Measurements from ENCODE around the gene RYR1.
A peak's percentile ranks its signal among the peaks of the same experiment; 100 is the strongest.
"Not testable (repeated sequence)": the region's sequence is repeated elsewhere in the genome, so short reads cannot be mapped to it uniquely, and the experiment has no call there.

RYR1 gene

DNA sequence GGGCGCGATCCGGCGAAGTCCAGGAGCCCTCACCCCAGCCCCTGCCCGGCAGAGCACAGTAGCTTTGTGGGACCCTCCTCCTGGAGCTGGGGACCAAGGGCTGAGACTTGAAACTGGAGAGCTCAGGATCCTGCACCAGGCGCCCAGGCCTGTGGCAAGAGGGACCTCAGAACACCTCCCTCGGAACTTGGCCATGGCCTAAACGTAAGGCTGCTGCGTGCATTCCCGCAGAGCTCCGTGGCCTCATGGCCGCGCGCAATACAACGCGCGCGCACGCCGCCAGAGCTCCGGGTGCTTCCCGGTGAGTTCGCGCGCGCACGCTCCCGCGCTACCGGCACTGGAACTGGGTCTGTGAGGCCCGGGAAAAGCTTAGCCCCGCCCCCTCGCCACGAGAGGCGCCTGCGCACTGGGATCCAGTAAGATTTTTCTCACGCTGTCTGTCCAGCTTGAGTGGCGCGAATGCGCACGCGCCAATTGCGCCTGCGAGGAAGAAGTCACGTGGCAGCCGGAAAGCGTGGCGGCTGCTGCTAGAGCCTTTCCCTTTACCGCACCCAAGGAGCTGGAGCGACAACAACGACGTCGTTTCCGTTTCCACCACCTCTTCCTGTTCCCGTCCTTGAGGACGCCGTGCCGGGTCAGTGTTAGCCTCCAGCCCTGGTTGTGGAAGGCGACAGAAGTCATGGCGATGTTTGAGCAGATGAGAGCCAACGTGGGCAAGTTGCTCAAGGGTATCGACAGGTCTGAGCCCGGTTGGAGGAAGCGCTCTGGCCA, 185.3 kb downstream of the RYR1 start, which contains the start of gene EIF3K:
Gene EIF3K (plus strand): TSS at position 599 of the 771 bp plus-strand sequence. CDS start 81 bp downstream, at position 680.
- peak within 1 kb of the TSS; percentile 90 to 98 for H3K4me3 ChIP-seq
- no peaks in the 10 kb centered on the region for H3K27me3 ChIP-seq
- H3K27ac ChIP-seq: peak within 1 kb of the TSS; percentile 80 to 83
- intact Hi-C loops (cut with DNase I; ENCODE audit: low total_unique reads): loop anchor here (5.0 to 10.0 kb wide), 2 partner anchors 221 to 286 kb away; no protein-coding TSS in a partner anchor
- peaks cover 31 to 36% (median 31%) of the 10 kb centered on the region in 3 donors for H3K36me3 ChIP-seq
- TF ChIP-seq, protein P1, sequence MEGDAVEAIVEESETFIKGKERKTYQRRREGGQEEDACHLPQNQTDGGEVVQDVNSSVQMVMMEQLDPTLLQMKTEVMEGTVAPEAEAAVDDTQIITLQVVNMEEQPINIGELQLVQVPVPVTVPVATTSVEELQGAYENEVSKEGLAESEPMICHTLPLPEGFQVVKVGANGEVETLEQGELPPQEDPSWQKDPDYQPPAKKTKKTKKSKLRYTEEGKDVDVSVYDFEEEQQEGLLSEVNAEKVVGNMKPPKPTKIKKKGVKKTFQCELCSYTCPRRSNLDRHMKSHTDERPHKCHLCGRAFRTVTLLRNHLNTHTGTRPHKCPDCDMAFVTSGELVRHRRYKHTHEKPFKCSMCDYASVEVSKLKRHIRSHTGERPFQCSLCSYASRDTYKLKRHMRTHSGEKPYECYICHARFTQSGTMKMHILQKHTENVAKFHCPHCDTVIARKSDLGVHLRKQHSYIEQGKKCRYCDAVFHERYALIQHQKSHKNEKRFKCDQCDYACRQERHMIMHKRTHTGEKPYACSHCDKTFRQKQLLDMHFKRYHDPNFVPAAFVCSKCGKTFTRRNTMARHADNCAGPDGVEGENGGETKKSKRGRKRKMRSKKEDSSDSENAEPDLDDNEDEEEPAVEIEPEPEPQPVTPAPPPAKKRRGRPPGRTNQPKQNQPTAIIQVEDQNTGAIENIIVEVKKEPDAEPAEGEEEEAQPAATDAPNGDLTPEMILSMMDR (IDR thresholded peaks at IDR 0.05): no peak
- peak; percentile 99 to 100 for DNase-seq
- peaks cover 0 to 25% (median 19%) of the 10 kb centered on the region in 4 donors for H3K4me1 ChIP-seq
- no peaks in the 10 kb centered on the region for H3K9me3 ChIP-seq

DNA sequence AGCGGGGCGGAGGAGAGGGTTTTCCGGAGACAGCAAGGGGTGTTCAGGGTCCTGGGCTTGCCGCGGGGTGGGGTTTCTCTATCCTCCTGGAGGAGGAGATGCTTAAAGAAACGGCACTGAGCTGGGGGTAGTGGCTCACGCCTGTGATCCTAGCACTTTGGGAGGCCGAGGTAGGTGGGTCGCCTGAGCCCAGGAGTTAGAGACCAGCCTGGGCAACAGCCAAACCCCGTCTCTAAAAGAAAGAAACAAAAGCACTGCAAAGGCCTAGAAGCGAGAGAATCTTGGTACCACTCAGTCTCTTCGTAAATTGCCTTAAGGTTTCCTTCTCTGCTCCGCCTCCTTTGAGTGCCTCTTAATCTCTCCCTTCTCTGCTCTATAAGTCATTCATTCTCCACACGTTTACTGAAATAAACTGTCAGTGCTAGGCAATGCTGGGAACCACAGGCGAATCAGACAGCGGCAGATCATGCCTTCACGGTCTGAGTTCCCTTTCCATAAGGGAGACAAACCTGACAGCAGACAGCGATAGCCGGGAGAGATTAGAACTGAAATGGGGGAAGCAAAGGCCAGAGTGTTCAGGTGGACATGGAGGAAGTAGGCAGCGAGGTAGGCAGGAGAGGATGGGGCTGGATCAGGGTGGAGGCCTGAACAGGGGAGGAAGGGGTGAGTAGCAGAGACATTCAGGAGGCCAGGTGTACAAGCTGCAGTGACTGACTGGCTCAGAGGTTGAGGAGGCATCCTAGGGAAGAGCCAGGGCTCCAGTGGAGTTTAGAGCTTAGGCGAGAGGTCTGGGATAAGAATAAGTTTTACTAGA, 186.1 kb downstream of the RYR1 start:
- intact Hi-C loops (cut with DNase I; ENCODE audit: low total_unique reads): loop anchor here (5.0 to 10.0 kb wide), 2 partner anchors 222 to 285 kb away; no protein-coding TSS in a partner anchor

DNA sequence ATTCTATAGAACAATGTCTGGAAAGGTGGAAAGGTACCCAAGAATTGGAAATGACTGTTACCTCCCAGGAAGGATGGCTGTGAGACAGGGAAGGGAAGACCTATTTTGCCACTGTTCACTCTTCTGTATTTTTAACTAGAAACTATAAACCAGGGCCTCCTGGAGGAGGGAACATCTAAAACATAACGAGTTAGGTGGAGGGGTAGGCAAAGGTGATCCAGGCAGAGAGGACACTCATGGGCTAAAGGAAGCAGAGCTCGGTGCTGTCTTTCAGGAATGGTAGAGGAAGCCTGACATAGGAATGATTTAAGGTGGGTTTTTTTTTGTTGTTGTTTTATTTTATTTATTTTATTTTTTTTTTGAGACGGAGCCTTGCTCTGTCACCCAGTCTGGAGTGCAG, 191.3 kb downstream of the RYR1 start:
- intact Hi-C loops (cut with DNase I; ENCODE audit: low total_unique reads): no loop called here
- TF ChIP-seq, protein P1 (IDR thresholded peaks at IDR 0.05): no peak
- Histone ChIP-seq H3K27me3 (no peaks in the 10 kb centered on the region), H3K4me1 (peaks cover 0 to 9% (median 5%) of the 10 kb centered on the region in 4 donors), H3K27ac (no peak overlapping the region), H3K9me3 (no peaks in the 10 kb centered on the region), H3K36me3 (peaks cover 87 to 96% (median 87%) of the 10 kb centered on the region in 3 donors), H3K4me3 (no peak overlapping the region)
- no peak for DNase-seq

More for the DNA sequence above, 186.1 kb downstream of the RYR1 start:
- no peaks in the 10 kb centered on the region for H3K9me3 ChIP-seq
- DNase-seq: no peak
- peak overlapping the region; percentile 80 to 83 for H3K27ac ChIP-seq
- peak overlapping the region; percentile 90 to 98 for H3K4me3 ChIP-seq
- TF ChIP-seq, protein P1 (IDR thresholded peaks at IDR 0.05): no peak
- H3K27me3 ChIP-seq: no peaks in the 10 kb centered on the region
- peaks cover 39 to 44% (median 39%) of the 10 kb centered on the region in 3 donors for H3K36me3 ChIP-seq
- H3K4me1 ChIP-seq: peaks cover 0 to 25% (median 19%) of the 10 kb centered on the region in 4 donors

DNA sequence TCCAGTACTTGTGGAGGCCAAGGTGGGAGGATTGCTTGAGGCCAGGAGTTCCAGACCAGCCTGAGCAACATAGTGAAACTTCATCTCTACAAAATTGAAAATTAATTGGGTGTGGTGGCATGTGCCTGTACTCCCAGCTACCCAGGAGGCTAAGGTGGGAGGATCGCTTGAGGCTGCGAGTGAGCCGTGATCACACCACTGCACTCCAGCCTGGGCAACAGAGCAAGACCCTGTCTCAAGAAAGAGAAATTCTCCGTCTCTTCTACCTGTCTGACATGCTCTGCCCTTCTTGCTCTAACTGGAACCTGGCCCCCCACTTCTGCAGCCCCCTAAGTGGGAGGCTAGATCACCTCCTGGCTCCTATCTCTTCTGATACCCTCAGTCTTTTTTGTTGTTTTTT, 192.9 kb downstream of the RYR1 start:
- no peaks in the 10 kb centered on the region for H3K4me1 ChIP-seq
- H3K4me3 ChIP-seq: no peak overlapping the region
- no peaks in the 10 kb centered on the region for H3K27me3 ChIP-seq
- no peak overlapping the region for H3K27ac ChIP-seq
- H3K36me3 ChIP-seq: peaks cover 78 to 99% (median 87%) of the 10 kb centered on the region in 3 donors
- DNase-seq: no peak
- TF ChIP-seq, protein P1 (IDR thresholded peaks at IDR 0.05): no peak
- intact Hi-C loops (cut with DNase I; ENCODE audit: low total_unique reads): no loop called here
- H3K9me3 ChIP-seq: no peaks in the 10 kb centered on the region

DNA sequence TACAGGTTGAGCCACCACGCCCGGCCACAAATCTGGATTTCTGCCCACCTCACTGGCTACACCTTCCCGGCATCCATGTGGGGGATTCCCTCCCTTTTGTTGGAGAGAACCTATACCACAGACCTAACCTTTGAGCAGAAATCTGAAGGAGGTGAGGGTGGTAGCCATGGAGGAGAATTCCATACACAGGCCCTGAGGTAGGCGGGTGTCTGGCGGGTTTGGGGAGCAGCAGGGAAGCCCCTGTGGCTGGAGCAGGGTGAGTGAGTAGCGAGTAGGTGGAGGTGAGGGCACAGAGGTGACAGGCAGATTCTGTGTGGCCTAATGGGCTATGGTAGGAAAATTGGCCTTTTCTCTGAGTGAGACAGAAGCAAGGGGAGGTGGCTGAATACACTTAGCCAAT, 196.1 kb downstream of the RYR1 start:
- no peak overlapping the region for H3K27ac ChIP-seq
- H3K9me3 ChIP-seq: no peaks in the 10 kb centered on the region
- H3K36me3 ChIP-seq: peaks cover 55 to 90% (median 81%) of the 10 kb centered on the region in 3 donors
- H3K4me1 ChIP-seq: peaks cover 0 to 1% (median 0%) of the 10 kb centered on the region in 4 donors
- no peak for DNase-seq
- intact Hi-C loops (cut with DNase I; ENCODE audit: low total_unique reads): no loop called here
- H3K4me3 ChIP-seq: no peak overlapping the region
- TF ChIP-seq, protein P1 (IDR thresholded peaks at IDR 0.05): no peak
- H3K27me3 ChIP-seq: no peaks in the 10 kb centered on the region

DNA sequence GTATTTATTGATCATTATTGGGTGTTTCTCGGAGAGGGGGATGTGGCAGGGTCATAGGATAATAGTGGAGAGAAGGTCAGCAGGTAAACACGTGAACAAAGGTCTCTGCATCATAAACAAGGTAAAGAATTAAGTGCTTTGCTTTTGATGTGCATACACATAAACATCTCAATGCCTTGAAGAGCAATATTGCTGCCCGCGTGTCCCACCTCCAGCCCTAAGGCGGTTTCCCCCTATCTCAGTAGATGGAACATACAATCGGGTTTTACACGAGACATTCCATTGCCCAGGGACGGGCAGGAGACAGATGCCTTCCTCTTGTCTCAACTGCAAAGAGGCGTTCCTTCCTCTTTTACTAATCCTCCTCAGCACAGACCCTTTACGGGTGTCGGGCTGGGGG, 197.8 kb downstream of the RYR1 start:
- H3K4me3 ChIP-seq, H3K4me1 ChIP-seq, H3K27me3 ChIP-seq, H3K27ac ChIP-seq, DNase-seq, H3K9me3 ChIP-seq: not testable (repeated sequence)
- H3K36me3 ChIP-seq: peaks cover 37 to 87% (median 79%) of the 10 kb centered on the region in 3 donors
- intact Hi-C loops (cut with DNase I; ENCODE audit: low total_unique reads): loop anchor here (5.0 kb wide), 1 partner anchor 229 kb away; the partner anchor contains the start of gene FAM98C

DNA sequence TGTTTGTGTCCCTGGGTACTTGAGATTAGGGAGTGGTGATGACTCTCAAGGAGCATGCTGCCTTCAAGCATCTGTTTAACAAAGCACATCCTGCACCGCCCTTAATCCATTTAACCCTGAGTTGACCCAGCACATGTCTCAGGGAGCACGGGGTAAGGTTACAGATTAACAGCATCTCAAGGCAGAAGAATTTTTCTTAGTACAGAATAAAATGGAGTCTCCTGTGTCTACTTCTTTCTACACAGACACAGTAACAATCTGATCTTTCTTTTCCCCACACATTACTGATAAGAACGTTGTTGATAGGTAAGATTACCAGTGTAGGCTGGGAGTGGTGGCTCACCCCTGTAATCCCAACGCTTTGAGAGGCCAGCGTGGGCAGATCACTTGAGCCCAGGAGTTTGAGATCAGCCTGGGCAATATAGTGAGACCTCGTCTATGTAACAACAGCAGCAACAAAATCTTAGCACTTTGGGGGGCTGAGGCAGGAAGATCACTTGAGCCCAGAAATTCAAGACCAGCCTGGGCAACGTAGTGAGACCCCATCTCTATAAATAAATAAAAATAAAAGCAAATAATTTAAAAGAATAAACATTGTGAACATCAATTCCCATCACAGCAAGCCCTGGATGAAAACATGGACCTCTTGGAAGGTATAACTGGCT, 198.5 kb downstream of the RYR1 start:
- H3K27ac ChIP-seq, DNase-seq, H3K4me3 ChIP-seq, H3K4me1 ChIP-seq, H3K9me3 ChIP-seq, H3K27me3 ChIP-seq: not testable (repeated sequence)
- intact Hi-C loops (cut with DNase I; ENCODE audit: low total_unique reads): loop anchor here (5.0 kb wide), 1 partner anchor 230 kb away; the partner anchor contains the start of gene FAM98C
- H3K36me3 ChIP-seq: peaks cover 31 to 87% (median 77%) of the 10 kb centered on the region in 3 donors
